DND-41 (cell line): Measurements from ENCODE around the gene BLMH.

Source experiments
- ATAC-seq: fragments of 200-7000 bp; cut with Tn5 transposase; 3 replicates; pipeline ENCODE4 v1.9.1; 2021; ENCODE audit warnings: low read depth; ENCODE audit not compliant: insufficient read depth
- DNase-seq: peaks from one replicate; pipeline ENCODE4 v3.0.0-alpha.2; 2020
- H2AFZ ChIP-seq: 2 replicates; pipeline ENCODE4 v1.6.0; 2012; ENCODE audit warnings: low read depth, low read length
- H3K27ac ChIP-seq: 2 replicates; pipeline ENCODE4 v1.5.1; 2012; ENCODE audit warnings: low read length, inconsistent platforms
- H3K27me3 ChIP-seq: fragments of 200-600 bp; sonication (generic); 2 replicates; pipeline ENCODE4 v1.6.0; 2012; ENCODE audit warnings: low read length, mild to moderate bottlenecking, inconsistent platforms; ENCODE audit not compliant: insufficient read depth, poor library complexity
- H3K36me3 ChIP-seq: 2 replicates; pipeline ENCODE4 v1.5.1; 2012; ENCODE audit warnings: low read length, inconsistent platforms; ENCODE audit not compliant: insufficient read depth
- H3K4me1 ChIP-seq: 2 replicates; pipeline ENCODE4 v1.5.1; 2012; ENCODE audit warnings: mild to moderate bottlenecking, low read length; ENCODE audit not compliant: insufficient read depth
- H3K4me2 ChIP-seq: 2 replicates; pipeline ENCODE4 v1.6.0; 2012; ENCODE audit warnings: mild to moderate bottlenecking, moderate library complexity, low read length, inconsistent platforms; ENCODE audit not compliant: insufficient read depth
- H3K4me3 ChIP-seq, 2 experiments: fragments of 200-600 bp in 1 of 2; shearing (Covaris generic) in 1 of 2; 2 replicates each; pipeline ENCODE4 v1.5.1; 2012 to 2016; ENCODE audit warnings: inconsistent platforms in 2 of 2, low read length in 2 of 2, mild to moderate bottlenecking in 2 of 2, low read depth in 1 of 2, moderate library complexity in 1 of 2
- H3K79me2 ChIP-seq: 2 replicates; pipeline ENCODE4 v1.6.0; 2012; ENCODE audit warnings: low read length, inconsistent platforms; ENCODE audit not compliant: insufficient read depth
- H3K9ac ChIP-seq: 2 replicates; pipeline ENCODE4 v1.6.0; 2012; ENCODE audit warnings: low read depth, mild to moderate bottlenecking, inconsistent platforms, low read length, moderate library complexity
- H3K9me3 ChIP-seq: 2 replicates; pipeline ENCODE4 v1.5.1; 2012; ENCODE audit warnings: low read length, moderate library complexity, mild to moderate bottlenecking, inconsistent platforms; ENCODE audit not compliant: insufficient read depth, severe bottlenecking
- H4K20me1 ChIP-seq: 2 replicates; pipeline ENCODE4 v1.6.0; 2012; ENCODE audit warnings: low read length; ENCODE audit not compliant: insufficient read depth
- CTCF ChIP-seq: IDR thresholded peaks from 2 replicates; pipeline ENCODE4 v1.5.1; 2012; ENCODE audit warnings: borderline replicate concordance, low read length, moderate library complexity, mild to moderate bottlenecking; ENCODE audit not compliant: poor library complexity, severe bottlenecking; ENCODE audit errors: extremely low read depth
- EZH2 ChIP-seq: IDR thresholded peaks from 3 replicates; pipeline ENCODE4 v1.6.1; 2012; ENCODE audit warnings: borderline replicate concordance, low read depth, mild to moderate bottlenecking, moderate library complexity, low read length, inconsistent platforms; ENCODE audit not compliant: severe bottlenecking

Gene BLMH

GRCh38 chr17:30312226-30312625, 20.5 kb upstream of the BLMH start:
- Histone ChIP-seq H3K4me1 (no peaks in the 10 kb centered on the region), H3K4me3 (no peak overlapping the region), H3K79me2 (no peaks in the 10 kb centered on the region), H3K36me3 (no peaks in the 10 kb centered on the region), H3K9ac (no peak overlapping the region), H3K27ac (no peak overlapping the region), H3K9me3 (no peaks in the 10 kb centered on the region), H3K4me2 (no peak overlapping the region), H3K27me3 (peaks cover 12% of the 10 kb centered on the region), H2AFZ (no peak overlapping the region), H4K20me1 (no peaks in the 10 kb centered on the region)
- no peak for TF ChIP-seq CTCF
- no peak for TF ChIP-seq EZH2
- no peak for DNase-seq
- no peak for ATAC-seq

- DNase-seq: no peak
- TF ChIP-seq CTCF (no peak), EZH2 (no peak)
- Histone ChIP-seq H3K36me3 (no peaks in the 10 kb centered on the region), H3K4me2 (no peak overlapping the region), H3K79me2 (no peaks in the 10 kb centered on the region), H2AFZ (no peak overlapping the region), H3K4me3 (no peak overlapping the region), H3K9me3 (no peaks in the 10 kb centered on the region), H3K27me3 (peaks cover 9% of the 10 kb centered on the region), H3K4me1 (no peaks in the 10 kb centered on the region), H3K27ac (no peak overlapping the region), H3K9ac (no peak overlapping the region), H4K20me1 (no peaks in the 10 kb centered on the region)
- ATAC-seq: no peak
Measured at GRCh38 chr17:30310562-30310961, 18.8 kb upstream of the BLMH start.

- H3K27ac ChIP-seq: no peak overlapping the region
- no peak overlapping the region for H2AFZ ChIP-seq
- no peak overlapping the region for H3K9ac ChIP-seq
- H3K79me2 ChIP-seq: no peaks in the 10 kb centered on the region
- no peaks in the 10 kb centered on the region for H3K27me3 ChIP-seq
- H3K4me3 ChIP-seq: no peak overlapping the region
- DNase-seq (no peak), ATAC-seq (no peak)
- H3K4me1 ChIP-seq: no peaks in the 10 kb centered on the region
- no peaks in the 10 kb centered on the region for H4K20me1 ChIP-seq
- no peak for TF ChIP-seq CTCF
- no peak for TF ChIP-seq EZH2
- no peak overlapping the region for H3K4me2 ChIP-seq
- H3K9me3 ChIP-seq: no peaks in the 10 kb centered on the region
- H3K36me3 ChIP-seq: no peaks in the 10 kb centered on the region
Measured at GRCh38 chr17:30309591-30309990, 17.8 kb upstream of the BLMH start.

- no peak overlapping the region for H3K4me2 ChIP-seq
- DNase-seq (no peak), ATAC-seq (no peak)
- H3K27me3 ChIP-seq: no peaks in the 10 kb centered on the region
- H3K4me1 ChIP-seq: no peaks in the 10 kb centered on the region
- H3K79me2 ChIP-seq: no peaks in the 10 kb centered on the region
- H3K27ac ChIP-seq: no peak overlapping the region
- no peaks in the 10 kb centered on the region for H3K9me3 ChIP-seq
- no peak overlapping the region for H3K9ac ChIP-seq
- H4K20me1 ChIP-seq: no peaks in the 10 kb centered on the region
- H3K4me3 ChIP-seq: no peak overlapping the region
- H3K36me3 ChIP-seq: no peaks in the 10 kb centered on the region
- TF ChIP-seq CTCF (no peak), EZH2 (no peak)
- no peak overlapping the region for H2AFZ ChIP-seq
Measured at GRCh38 chr17:30308406-30308805, 16.7 kb upstream of the BLMH start.
